Forelimb muscle (tissue), 1 donor: ENCODE measurements around the gene SMO. TPM values are rescaled to one million over a fixed set of nuclear protein-coding genes. Genes with fewer than 3 reads are reported as not detected.
"Not testable (repeated sequence)": the region's sequence is repeated elsewhere in the genome, so short reads cannot be mapped to it uniquely, and the experiment has no call there.

Source experiments
- DNase-seq: peaks from one replicate; pipeline ENCODE4 v3.0.0-alpha.2; 2013; ENCODE audit warnings: low read depth
- polyA plus RNA-seq: library from polyadenylated mRNA; unstranded; fragments of 120-200 nt; gene quantifications from one replicate; pipeline ENCODE4 v1.2.1, GENCODE V29; 2013; ENCODE audit not compliant: insufficient read length

Gene SMO
- polyA plus RNA-seq, 1 donor = 36.8 TPM

GRCh38 chr7:129238546-129238945 is 50.1 kb downstream of the SMO start:
- DNase-seq = no peak

DNA sequence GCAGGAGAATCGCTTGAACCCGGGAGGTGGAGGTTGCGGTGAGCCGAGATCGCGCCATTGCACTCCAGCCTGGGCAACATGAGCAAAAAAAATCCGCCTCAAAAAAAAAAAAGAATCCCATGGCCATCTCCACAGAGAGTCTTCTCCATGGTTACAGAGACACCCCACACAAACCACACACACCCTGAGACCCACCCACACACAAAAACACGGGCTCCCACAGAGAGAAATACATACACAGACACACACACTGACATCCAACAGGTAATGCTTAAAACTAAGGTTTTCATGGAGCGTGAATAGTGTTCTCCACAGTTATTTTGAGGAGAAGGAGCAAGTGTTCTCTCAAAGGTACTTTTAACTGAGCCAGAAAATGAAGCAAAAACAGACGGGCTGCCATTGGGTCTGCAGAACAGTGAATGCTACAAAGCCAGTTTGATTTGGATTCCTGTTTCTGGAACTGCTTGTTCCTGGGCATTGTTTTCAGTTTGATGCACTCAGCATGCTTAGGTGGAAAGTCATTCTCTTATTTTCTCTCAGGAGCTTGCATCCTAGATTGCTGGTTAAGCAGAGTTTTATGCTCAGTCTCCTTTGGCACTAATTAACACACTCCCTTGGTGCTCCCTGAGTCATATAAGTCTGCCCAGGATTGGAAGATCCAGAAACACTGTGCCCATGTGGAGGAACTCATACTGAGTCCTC is 51.8 kb downstream of the SMO start:
- no peak for DNase-seq

- no peak for DNase-seq
Observed at GRCh38 chr7:129244220-129244619, 55.8 kb downstream of the SMO start.

GRCh38 chr7:129245533-129245932 is 57.1 kb downstream of the SMO start:
- no peak for DNase-seq

DNA sequence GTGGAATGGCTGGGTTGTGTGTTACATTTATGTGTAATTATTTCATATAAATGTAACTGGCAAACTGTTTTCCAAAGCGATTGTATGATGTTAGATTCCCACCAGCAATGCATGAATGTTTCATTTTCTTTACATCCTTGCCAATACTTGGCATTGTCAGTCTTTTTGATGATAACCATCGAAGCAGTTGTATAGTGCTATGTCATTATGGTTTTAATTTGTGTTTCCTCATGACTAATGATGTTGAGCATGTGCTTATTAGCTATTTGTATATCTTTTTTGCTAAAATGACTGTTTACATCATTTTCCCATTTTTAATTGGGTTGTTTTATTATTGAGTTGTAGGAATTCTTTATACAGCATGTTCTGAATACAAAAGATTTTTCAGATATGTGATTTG is 58.7 kb downstream of the SMO start:
- no peak for DNase-seq

DNA sequence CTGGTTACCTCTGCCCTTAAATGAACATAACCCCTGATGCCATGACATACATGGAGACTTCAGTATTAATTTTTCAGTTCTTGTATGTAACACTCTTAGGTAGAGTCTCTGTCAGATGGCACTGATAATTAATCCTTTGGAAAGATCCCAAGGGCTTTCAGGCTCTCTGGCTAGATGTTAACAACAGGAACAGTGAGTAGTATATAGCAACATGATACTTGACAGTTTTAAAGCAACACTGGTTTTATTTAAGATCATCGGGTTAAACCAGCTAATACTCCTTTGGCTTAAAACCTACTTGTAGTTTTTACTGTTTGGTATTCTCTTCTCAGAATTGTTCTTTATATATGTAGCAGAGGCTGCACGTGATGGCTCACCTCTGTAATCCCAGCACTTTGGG is 63.7 kb downstream of the SMO start:
- no peak for DNase-seq

GRCh38 chr7:129252603-129253002 is 64.2 kb downstream of the SMO start:
- DNase-seq = not testable (repeated sequence)

- no peak for DNase-seq
Observed at GRCh38 chr7:129255800-129256199, 67.4 kb downstream of the SMO start.

DNA sequence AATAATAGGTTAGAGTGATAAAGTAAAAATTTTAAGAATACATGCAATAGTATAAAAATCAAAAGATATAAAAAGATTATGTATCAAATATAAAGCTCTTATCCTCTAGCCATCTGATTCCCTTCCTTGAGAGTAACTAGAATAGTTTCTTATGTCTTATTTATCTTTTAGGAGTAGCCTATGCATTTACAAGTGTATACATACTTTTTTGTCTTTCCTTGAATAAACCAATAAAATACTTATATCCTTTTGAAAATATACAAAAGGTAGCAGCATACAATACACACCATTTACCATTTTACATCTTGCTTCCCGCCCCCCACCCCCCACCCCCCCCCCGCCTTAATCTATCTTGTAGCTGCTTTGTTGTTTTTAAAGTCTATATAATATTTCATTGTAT is 67.8 kb downstream of the SMO start:
- no peak for DNase-seq

DNA sequence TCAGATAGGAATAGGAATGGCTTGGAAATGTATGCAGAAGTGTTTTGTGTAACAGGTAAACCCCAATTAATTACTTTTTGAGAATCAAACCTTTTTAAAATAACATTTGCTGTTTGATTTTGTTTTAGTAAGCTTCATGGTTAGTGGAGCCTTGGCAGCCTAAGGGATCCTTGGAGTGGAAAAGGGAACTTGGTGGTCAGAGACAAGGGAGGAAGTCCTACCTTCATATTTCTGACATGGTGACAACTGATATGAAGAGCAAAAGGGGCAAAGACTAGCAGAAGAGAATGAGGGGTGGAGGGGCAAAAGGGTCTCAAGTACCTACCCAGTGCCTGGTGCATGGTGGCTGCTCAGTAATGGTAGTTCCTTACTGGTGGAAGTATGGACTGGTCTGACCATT is 68.7 kb downstream of the SMO start:
- DNase-seq = no peak

DNA sequence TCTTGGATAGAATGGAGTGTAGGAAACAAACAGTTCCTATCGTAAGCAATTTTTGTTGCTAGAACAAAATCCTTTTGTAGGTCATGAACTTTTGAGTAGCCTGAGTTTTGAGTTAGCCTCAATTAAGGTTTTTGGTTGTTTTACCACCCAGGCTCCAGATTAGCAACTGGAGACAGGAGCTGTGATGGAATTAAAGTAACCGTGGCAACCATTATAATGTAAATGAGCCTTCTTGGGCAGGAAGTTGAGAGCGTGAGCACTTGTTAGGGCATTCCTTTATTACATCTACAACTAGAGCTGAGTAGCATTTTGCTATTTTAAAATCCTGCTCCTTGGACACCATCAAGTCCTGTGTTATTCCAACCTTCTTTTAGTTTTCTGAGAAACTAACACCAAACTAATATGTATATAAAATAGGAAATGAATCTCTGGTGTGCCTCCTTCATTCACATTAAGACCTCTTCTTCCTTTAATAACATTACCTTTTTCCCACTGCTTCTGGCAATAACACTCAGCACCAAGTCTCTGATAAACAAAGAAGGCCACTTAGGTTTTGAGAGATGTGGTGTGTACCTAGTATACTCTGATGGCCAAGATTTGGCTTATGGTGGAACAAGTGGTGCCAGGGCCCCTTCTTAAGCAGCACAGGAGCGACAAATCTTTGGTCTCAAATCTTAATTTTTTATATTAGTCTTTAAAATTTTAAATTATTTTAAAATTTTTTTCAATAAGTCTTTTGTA is 70.4 kb downstream of the SMO start:
- DNase-seq = no peak

DNA sequence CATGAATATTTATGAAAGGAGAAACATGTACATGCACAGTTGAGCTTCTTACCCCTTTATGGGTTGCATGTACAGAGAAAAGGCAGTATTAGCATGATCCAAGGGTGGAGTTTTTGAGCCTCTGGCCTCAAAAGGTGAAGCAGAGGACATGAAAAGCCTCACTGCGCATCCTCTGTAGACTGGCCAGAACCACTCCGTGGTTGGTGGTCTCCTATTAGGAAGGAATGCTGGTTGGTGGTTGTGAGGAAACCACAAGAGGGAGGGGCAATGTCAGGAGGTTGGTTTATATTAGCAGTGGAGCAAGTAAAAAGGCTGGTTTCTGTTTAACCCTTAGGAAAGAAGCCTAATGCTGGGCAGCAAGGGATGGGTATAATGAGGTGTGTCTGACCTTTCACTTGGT is 73.9 kb downstream of the SMO start:
- no peak for DNase-seq

Other genes starting within 250 kb of the SMO start
- gene TNPO3, start 133.5 kb upstream of the SMO start, polyA plus RNA-seq = 30.5 TPM
- gene TSPAN33, start 43.9 kb upstream of the SMO start, polyA plus RNA-seq = 39.6 TPM
- 18.9 TPM for gene AHCYL2, start 36.4 kb downstream of the SMO start, polyA plus RNA-seq
- gene STRIP2, start 245.8 kb downstream of the SMO start, polyA plus RNA-seq = 9.2 TPM